GM19239 (cell line): Measurements from ENCODE around the gene SPNS1.
"Not testable (repeated sequence)": the region's sequence is repeated elsewhere in the genome, so short reads cannot be mapped to it uniquely, and the experiment has no call there.

ENCODE experiments used
- DNase-seq: peaks from one replicate; pipeline ENCODE4 v3.0.0; 2011; ENCODE audit warnings: low spot score; ENCODE audit not compliant: insufficient read length
- FAIRE-seq: peaks from 2 replicates; lab custom pipeline; 2011; peaks lifted over from hg19 to GRCh38; lab: Jason Lieb, UNC

SPNS1 gene, protein sequence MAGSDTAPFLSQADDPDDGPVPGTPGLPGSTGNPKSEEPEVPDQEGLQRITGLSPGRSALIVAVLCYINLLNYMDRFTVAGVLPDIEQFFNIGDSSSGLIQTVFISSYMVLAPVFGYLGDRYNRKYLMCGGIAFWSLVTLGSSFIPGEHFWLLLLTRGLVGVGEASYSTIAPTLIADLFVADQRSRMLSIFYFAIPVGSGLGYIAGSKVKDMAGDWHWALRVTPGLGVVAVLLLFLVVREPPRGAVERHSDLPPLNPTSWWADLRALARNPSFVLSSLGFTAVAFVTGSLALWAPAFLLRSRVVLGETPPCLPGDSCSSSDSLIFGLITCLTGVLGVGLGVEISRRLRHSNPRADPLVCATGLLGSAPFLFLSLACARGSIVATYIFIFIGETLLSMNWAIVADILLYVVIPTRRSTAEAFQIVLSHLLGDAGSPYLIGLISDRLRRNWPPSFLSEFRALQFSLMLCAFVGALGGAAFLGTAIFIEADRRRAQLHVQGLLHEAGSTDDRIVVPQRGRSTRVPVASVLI

DNA sequence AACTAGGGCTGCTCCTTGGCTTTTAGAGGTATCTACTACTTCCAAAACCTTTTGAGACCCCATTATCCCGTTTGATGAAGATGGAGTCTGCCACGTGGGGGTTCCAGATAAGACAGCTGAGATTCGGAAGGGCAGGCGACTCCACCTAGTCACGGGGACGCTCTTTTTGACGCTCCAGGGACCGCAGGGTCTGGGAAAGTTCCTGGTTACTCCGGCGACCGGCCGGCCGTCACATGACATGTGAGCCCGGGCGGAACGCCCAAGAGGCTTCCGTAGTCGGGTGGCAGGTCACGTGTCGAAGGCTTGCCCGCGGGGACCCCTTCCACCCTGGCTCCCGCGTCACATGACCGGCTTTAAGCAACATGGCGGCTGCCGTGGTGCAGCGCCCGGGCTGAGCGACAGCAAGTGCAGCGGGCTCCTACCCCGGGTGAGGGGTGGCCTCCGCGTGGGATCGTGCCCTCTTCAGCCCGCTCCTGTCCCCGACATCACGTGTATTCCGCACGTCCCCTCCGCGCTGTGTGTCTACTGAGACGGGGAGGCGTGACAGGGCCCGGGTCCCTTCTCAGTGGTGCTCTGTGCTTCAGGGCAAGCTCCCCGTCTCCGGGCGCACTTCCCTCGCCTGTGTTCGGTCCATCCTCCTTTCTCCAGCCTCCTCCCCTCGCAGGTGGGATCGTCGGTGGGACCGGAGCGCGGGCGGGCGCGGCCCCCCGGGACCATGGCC, at the start of gene SPNS1:
Gene SPNS1 (plus strand): TSS at position 342 of the 721 bp plus-strand sequence. CDS start 374 bp downstream, at position 716.
- DNase-seq (peak; percentile 98), FAIRE-seq (peak; percentile 87)

DNA sequence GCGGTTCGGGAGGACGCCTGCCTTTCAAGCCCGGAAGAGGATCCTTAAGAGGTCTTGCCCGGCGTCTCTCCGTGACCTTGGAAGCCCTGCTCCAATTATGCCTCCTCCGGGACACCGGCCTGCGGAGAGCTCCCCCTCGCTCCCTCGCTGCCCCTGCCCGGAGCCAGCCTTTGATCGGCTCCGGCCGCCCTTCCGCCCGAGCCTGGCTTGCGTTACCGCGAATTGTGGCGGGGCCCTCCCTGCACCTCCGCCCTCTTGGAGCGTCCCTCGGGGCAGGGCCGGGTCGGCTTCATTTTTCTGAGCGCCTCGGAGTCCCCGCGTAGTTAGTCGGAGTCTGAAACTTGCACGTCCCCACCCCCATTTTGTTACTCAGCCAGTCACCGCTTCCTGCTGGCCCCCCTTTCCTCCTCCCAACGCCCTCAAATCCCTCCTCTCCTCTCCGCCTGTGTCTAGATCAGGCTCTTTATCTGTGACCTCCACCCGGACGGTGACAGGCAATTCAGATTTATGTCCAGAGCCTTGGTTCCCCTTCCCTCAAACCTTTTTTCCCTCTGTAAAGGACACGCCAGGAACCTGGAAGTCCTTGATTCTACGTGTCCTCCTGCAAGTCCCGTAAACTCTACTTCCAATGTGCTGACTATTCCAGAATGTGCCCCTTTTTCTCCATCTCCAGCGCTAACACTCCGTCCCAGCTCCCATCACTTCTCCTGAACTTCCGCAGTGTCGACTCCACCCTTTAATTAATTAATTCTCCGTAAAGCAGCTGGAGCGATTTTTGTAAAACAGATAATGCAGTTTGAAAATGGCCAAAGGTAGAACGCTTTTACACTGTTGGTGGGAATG, 49.0 kb upstream of the SPNS1 start:
- FAIRE-seq (peak; percentile 79), DNase-seq (no peak)

DNA sequence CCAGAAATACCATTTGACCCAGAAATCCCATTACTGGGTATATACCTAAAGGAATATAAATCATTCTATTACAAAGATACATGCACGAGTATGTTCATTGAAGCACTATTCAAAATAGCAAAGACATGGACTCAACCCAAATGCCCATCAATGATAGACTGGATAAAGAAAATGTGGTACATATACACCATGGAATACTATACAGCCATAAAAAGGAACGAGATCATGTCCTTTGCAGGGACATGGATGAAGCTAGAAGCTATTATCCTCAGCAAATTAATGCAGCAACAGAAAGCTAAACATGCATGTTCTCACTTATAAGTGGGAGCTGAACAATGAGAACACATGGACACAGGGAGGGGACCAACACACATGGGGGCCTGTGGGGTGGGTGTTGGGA, 48.3 kb upstream of the SPNS1 start:
- FAIRE-seq, DNase-seq: not testable (repeated sequence)

DNA sequence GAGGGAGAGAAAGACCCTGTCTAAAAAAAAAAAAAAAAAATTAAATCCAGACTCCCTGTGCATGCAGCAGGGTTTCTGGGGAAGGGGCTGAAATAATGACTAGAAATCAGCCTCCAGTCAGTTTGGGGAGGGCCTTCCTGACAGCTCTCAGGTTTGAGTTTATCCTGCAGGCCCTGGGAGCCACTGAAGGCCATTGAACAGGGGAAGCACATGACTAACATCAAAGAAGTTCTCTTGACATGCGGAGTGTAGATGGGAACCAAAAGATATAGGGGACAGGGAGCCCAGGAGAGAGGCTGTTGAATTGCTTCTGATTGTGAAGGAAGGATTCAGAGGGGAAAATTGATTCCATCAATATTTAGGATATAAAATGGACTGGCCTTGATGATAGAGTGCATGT, 46.8 kb upstream of the SPNS1 start:
- FAIRE-seq (no peak), DNase-seq (no peak)

DNA sequence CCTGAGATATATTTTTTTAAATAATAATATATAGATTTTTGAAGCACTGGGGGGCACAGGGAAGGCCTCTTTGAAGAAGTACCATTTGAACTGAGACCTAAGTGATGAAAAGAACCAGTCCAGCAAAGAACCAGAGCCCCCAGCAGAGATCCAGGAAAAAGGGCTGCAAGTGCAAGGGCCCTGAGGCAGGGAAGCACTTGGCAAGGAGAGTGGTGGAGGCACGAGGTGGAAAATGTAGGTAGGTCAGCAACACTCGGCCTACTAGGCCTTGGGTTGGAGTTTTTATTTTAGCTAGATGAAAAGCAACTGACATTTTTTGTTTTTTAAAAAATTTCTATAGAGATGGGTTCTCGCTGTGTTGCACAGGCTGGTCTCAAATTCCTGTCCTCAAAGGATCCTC, 44.4 kb upstream of the SPNS1 start:
- no peak for DNase-seq
- FAIRE-seq, result no peak

DNA sequence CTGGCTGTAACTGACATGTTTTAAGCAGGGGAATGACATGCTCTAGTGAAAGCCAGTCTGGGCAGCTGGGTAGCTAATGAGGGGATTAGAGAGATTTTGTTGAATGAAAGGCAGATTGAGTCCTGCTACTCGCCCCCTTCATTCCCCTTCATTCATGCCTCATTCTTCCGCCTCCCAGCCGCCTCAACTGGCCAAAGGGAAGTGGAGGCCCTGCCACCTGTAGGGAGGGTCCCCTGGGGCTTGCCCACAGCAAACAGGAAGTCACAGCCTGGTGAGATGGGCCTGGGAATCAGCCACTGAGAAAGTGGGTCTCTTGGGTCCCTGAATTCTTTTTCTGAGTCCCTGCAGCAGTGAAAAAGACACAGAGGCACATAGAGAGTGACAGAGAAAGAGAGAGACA, 43.9 kb upstream of the SPNS1 start:
- FAIRE-seq (peak; percentile 82), DNase-seq (no peak)

DNA sequence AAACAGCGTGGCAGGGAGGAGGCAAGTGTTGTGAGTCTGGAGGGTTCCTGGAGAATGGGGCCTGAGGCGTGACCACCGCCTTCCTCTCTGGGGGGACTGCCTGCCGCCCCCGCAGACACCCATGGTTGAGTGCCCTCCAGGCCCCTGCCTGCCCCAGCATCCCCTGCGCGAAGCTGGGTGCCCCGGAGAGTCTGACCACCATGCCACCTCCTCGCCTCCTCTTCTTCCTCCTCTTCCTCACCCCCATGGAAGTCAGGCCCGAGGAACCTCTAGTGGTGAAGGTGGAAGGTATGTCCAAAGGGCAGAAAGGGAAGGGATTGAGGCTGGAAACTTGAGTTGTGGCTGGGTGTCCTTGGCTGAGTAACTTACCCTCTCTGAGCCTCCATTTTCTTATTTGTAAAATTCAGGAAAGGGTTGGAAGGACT, 42.8 kb upstream of the SPNS1 start, which contains the start of gene CD19:
Gene CD19 (plus strand): TSS at position 171 of the 425 bp plus-strand sequence. CDS start 30 bp downstream, at position 201.
- FAIRE-seq (peak; percentile 86), DNase-seq (no peak)

DNA sequence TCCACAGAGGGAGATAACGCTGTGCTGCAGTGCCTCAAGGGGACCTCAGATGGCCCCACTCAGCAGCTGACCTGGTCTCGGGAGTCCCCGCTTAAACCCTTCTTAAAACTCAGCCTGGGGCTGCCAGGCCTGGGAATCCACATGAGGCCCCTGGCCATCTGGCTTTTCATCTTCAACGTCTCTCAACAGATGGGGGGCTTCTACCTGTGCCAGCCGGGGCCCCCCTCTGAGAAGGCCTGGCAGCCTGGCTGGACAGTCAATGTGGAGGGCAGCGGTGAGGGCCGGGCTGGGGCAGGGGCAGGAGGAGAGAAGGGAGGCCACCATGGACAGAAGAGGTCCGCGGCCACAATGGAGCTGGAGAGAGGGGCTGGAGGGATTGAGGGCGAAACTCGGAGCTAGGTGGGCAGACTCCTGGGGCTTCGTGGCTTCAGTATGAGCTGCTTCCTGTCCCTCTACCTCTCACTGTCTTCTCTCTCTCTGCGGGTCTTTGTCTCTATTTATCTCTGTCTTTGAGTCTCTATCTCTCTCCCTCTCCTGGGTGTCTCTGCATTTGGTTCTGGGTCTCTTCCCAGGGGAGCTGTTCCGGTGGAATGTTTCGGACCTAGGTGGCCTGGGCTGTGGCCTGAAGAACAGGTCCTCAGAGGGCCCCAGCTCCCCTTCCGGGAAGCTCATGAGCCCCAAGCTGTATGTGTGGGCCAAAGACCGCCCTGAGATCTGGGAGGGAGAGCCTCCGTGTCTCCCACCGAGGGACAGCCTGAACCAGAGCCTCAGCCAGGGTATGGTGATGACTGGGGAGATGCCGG, 42.0 kb upstream of the SPNS1 start:
- FAIRE-seq, result no peak
- no peak for DNase-seq

DNA sequence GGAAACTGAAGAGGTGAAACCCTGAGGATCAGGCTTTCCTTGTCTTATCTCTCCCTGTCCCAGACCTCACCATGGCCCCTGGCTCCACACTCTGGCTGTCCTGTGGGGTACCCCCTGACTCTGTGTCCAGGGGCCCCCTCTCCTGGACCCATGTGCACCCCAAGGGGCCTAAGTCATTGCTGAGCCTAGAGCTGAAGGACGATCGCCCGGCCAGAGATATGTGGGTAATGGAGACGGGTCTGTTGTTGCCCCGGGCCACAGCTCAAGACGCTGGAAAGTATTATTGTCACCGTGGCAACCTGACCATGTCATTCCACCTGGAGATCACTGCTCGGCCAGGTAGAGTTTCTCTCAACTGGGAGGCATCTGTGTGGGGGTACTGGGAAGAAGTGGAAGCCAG, 41.4 kb upstream of the SPNS1 start:
- DNase-seq, result no peak
- FAIRE-seq, result peak; percentile 53

DNA sequence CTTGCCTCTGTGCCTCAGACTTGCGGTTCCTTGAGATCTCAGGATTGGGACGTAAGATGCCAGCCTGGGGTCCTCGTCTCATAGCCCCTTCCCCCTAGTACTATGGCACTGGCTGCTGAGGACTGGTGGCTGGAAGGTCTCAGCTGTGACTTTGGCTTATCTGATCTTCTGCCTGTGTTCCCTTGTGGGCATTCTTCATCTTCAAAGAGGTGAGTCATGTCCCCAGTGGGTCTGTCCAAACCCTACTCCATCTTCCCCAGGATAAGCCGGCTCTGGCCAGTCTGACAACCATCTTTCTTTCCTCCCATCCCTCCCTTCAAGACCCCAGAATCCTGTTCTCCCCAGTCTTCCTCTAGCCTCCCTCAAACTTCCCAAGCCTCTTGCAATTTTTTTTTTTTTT, 39.2 kb upstream of the SPNS1 start:
- FAIRE-seq, result no peak
- no peak for DNase-seq

DNA sequence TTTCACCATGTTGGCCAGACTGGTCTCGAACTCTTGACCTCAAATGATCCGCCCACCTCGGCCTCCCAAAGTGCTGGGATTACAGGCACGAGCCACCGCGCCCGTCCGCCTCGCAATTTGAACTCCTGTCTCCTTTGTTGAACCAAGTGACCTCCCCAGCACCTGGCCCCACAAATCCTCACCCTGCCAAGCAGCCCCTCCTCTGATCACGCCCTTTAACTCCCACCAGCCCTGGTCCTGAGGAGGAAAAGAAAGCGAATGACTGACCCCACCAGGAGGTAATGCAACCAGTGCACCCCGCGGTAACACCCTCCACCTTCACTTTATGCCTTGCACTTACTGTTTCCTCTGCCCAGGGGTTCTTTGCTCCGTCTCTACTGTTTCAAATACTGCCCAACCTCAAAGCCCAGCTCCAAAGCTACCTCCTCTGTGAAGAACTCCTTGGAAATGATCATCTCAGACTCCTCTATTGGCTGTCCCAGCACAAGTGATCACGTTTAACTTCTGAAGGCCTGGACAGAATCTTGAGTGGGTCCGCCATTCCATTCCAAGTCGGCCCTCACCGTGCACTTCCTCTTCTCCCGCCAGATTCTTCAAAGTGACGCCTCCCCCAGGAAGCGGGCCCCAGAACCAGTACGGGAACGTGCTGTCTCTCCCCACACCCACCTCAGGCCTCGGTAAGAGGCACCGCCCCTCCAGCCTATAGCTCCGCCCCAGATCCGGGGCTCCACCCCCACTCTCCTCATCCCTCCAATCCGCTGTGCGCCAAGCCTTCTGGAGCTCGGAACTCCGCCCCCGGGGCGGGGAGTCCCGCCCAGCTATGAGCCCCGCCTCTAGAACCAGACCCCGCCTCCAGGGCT, 38.4 kb upstream of the SPNS1 start:
- FAIRE-seq, result peak; percentile 75
- DNase-seq, result peak; percentile 72

DNA sequence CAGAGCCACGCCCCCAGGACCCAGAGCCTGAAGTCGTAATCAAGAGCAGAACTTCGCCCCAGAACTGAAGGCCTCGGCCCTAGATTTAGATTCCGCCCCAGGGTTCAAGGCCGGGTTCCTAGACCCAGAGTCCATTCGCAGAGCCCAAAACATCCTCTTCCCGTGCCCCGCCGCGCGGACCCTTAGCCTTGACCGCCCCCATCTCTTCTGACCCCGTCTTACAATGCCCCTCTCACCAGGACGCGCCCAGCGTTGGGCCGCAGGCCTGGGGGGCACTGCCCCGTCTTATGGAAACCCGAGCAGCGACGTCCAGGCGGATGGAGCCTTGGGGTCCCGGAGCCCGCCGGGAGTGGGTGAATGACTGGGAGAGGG, 37.8 kb upstream of the SPNS1 start:
- FAIRE-seq, result peak; percentile 18
- DNase-seq, result no peak

DNA sequence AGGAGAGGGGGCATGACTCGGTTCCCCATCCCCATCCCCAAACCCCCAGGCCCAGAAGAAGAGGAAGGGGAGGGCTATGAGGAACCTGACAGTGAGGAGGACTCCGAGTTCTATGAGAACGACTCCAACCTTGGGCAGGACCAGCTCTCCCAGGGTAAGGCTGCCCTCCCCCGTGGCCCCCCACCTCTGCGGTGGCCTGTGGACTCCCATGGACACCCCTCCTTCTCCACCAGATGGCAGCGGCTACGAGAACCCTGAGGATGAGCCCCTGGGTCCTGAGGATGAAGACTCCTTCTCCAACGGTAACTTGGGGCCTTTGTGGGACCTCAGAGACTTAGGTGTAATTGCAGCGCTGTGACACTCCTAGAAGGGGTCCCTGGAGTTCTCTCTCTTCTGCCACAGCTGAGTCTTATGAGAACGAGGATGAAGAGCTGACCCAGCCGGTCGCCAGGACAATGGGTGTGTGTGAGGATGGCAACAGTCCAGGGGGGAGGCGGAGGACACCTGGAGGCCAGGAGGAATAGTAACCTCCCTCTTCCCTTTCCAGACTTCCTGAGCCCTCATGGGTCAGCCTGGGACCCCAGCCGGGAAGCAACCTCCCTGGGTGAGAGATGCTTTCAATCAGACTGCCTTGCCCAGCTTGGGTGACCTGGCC, 37.2 kb upstream of the SPNS1 start:
- DNase-seq, result no peak
- FAIRE-seq, result no peak

DNA sequence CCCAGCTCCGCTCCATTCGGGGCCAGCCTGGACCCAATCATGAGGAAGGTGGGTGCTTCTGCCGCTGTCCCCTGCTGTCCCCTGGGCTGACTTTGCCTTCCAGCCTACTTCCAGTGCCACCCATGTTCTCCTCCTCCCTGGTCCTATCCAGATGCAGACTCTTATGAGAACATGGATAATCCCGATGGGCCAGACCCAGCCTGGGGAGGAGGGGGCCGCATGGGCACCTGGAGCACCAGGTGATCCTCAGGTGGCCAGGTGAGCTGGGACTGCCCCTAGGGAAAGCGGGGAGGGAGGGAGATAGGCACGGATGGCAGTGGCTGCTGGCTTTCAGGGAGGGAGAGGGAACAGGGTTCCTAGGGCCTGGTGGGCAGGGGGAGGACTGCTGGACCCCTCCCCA, 35.9 kb upstream of the SPNS1 start:
- FAIRE-seq (no peak), DNase-seq (no peak)

DNA sequence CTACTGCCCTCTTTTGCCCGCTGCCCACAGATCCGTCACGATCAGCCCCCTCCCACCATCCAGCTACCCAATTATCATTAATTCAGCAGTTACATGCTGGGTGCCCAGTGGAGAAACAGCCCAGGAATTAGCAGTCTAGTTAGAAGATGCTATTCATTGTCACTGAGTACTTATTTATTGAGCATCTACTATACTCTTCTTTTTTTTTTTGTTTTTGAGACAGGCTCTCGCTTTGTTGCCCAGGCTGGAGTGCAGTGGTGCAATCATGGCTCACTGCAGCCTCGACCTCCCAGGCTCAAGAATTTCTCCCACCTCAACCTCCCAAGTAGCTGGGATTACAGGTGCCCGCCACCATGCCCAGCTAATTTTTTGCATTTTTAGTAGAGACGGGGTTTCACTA, 34.8 kb upstream of the SPNS1 start:
- not testable (repeated sequence) for FAIRE-seq, DNase-seq

DNA sequence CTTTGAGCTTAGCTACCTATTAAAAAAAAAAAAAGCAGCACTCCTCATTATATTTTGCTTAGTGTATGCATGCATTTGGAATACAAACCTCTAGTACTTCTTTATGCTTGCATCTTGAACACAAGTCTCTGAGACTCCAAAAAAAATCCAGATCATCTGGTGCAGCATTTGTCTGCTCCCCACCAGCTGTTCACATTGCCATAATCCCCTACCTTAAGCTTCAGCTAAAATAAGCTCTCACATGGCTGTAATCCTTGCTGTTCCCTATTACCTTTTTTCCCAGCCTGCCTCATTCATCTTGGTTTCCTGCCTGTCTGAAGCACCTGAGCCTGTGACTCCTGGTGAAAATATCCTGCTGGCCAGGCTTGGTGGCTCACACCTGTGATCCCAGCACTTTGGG, 31.3 kb upstream of the SPNS1 start:
- DNase-seq, result no peak
- no peak for FAIRE-seq

DNA sequence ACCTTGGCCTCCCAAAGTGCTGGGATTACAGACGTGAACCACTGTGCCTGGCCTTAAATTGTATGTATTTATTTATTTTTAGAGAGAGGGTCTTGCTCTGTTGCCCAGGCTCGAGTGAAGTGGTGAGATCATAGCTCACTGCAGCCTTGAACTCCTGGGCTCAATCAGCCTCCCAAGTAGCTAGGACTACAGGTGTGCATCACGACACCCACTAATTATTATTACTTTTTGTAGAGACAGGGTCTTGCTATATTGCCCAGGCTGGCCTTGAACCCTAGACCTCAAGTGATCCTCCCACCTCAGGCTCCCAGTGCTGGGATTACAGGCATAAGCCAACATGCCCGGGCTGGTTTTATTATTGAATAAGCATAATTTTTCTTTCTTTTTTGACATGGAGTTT, 27.9 kb upstream of the SPNS1 start:
- FAIRE-seq, result no peak
- DNase-seq, result no peak
